BE2C (cell line): ENCODE measurements around the gene SKP1.

Source experiments
- DNase-seq: peaks from one replicate; pipeline ENCODE4 v3.0.0-alpha.2; 2020
- H3K27me3 ChIP-seq: fragments of 250-450 bp; sonication (Bioruptor Pico); 2 replicates; pipeline ENCODE4 v1.5.1; 2020; ENCODE audit warnings: mild to moderate bottlenecking
- H3K36me3 ChIP-seq: fragments of 250-450 bp; sonication (Bioruptor Pico); 2 replicates; pipeline ENCODE4 v1.5.1; 2020; ENCODE audit warnings: mild to moderate bottlenecking
- H3K4me1 ChIP-seq: fragments of 250-450 bp; sonication (Bioruptor Pico); 2 replicates; pipeline ENCODE4 v1.5.1; 2020
- H3K4me3 ChIP-seq: 2 replicates; pipeline ENCODE4 v1.5.1; 2011; ENCODE audit warnings: low read depth, low read length
- H3K9me3 ChIP-seq: fragments of 250-450 bp; sonication (Bioruptor Pico); 2 replicates; pipeline ENCODE4 v1.5.1; 2020
- CTCF ChIP-seq: IDR thresholded peaks from 2 replicates; pipeline ENCODE4 v1.5.1; 2012; ENCODE audit warnings: mild to moderate bottlenecking, low read depth, low read length

Gene SKP1

DNA sequence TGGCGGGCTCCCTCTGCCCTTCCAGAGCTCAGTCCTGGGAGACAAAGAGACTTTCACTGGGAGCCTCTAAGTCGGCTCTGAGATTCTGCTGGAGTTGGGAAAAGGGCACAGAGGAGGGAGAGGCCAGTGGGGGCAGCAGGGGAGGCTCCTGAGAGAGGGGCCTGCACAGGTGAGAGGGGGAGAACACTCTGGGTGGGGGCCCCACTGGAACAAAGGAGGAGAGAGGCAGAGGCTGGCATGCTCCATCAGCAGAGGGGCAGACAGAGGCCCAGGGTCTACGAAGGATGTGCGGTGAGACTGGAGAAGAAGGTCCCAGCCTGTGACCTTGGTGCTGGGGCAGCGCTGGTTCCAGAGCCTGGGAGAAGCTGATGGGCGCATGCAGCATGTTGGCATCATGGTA lies 53.4 kb downstream of the SKP1 start:
- no peak for DNase-seq
- Histone ChIP-seq H3K4me3 (no peak overlapping the region), H3K4me1 (peaks cover 18% of the 10 kb centered on the region), H3K9me3 (no peaks in the 10 kb centered on the region), H3K36me3 (peaks cover 10% of the 10 kb centered on the region; the same call in 1 of the 2 replicates), H3K27me3 (no peaks in the 10 kb centered on the region)
- TF ChIP-seq CTCF: no peak

GRCh38 chr5:134122530-134122929 lies 54.2 kb downstream of the SKP1 start:
- no peaks in the 10 kb centered on the region for H3K27me3 ChIP-seq
- peaks cover 10% of the 10 kb centered on the region; the same call in 1 of the 2 replicates for H3K36me3 ChIP-seq
- DNase-seq: no peak
- H3K4me1 ChIP-seq: peaks cover 18% of the 10 kb centered on the region
- H3K9me3 ChIP-seq: no peaks in the 10 kb centered on the region
- no peak for TF ChIP-seq CTCF
- H3K4me3 ChIP-seq: no peak overlapping the region

- Histone ChIP-seq H3K36me3 (peaks cover 6% of the 10 kb centered on the region; the same call in 1 of the 2 replicates), H3K4me3 (no peak overlapping the region), H3K4me1 (peaks cover 17% of the 10 kb centered on the region), H3K27me3 (no peaks in the 10 kb centered on the region), H3K9me3 (no peaks in the 10 kb centered on the region)
- TF ChIP-seq CTCF: no peak
- DNase-seq: no peak
These were observed 56.2 kb downstream of the SKP1 start for GRCh38 chr5:134120386-134121138.

DNA sequence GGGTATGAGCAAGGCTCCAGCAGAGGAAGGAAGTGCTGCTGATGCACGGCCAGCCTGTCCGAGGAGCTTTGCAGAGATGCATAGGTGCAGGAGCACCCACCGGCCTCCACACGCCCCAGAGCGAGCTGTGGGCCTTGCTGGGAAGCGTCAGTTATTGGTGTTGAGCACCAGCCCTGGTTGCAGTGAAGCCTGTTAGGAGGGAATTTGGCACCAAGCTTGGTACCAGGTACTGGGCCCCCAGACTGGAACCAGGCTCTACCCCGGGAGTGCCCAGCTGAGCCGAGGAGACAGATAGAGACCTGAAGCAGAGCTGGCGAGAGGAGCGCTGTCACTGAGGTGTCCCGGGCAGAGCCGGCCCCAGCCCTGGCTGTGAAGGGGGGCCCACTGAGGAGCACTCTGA lies 57.0 kb downstream of the SKP1 start:
- Histone ChIP-seq H3K27me3 (no peaks in the 10 kb centered on the region), H3K4me3 (no peak overlapping the region), H3K36me3 (peaks cover 6% of the 10 kb centered on the region; the same call in 1 of the 2 replicates), H3K9me3 (no peaks in the 10 kb centered on the region), H3K4me1 (peaks cover 8% of the 10 kb centered on the region)
- no peak for TF ChIP-seq CTCF
- no peak for DNase-seq

- Histone ChIP-seq H3K36me3 (peaks cover 6% of the 10 kb centered on the region; the same call in 1 of the 2 replicates), H3K9me3 (no peaks in the 10 kb centered on the region), H3K4me3 (no peak overlapping the region), H3K27me3 (no peaks in the 10 kb centered on the region), H3K4me1 (peaks cover 7% of the 10 kb centered on the region)
- no peak for TF ChIP-seq CTCF
- DNase-seq: no peak
These were observed 58.4 kb downstream of the SKP1 start for GRCh38 chr5:134118212-134118835.
